ENCODE measurements around the gene MEF2A. TPM values are rescaled to one million over a fixed set of nuclear protein-coding genes. Genes with fewer than 3 reads are reported as not detected.

MEF2A gene
- total RNA-seq, 1 experiment from 2014 or later = 29.6 TPM

DNA sequence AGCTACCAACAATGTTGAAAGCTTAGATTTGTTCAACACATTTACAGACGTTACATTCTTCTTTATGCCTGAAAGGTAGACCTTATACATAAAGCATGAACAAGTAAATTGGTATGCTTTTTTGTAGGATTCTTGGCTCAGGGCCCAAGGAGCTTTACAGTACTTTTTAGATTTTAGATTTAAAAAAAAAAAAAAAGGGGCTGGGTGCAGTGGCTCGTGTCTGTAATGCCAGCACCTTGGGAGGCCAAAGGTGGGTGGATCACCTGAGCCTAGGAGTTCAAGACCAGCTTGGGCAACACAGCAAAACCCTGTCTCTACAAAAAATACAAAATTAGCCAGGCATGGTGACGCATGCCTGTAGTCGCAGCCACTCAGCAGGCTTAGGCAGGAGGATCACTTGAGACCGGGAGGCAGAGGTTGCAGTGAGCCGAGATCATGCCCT lies 39.7 kb downstream of the MEF2A start:
- CTCF ChIA-PET = no interaction called here
- H2AFZ ChIP-seq (ENCODE audit: low read depth, low read length, poor library complexity, severe bottlenecking) = no peak overlapping the region
- DNase-seq (ENCODE audit: low read depth, low spot score) (no peak), ATAC-seq (no peak)
- H3K27ac ChIP-seq (ENCODE audit: low read depth, low read length) = no peak overlapping the region
- RAD21 ChIA-PET (ENCODE audit: low non-redundant PET in 1 of 2, low total read pairs in 2 of 2, uncharacterized antibody in 2 of 2, unreplicated experiment in 2 of 2) = no interaction called here
- no peaks in the 10 kb centered on the region; the same call in 1 of the 2 replicates for H4K20me1 ChIP-seq (ENCODE audit: insufficient read depth)
- H3K27me3 ChIP-seq (ENCODE audit: insufficient read depth, low read length) = no peaks in the 10 kb centered on the region
- H3K79me2 ChIP-seq (ENCODE audit: insufficient read depth, low read length) = peaks cover 92% of the 10 kb centered on the region
- TF ChIP-seq, protein P1, sequence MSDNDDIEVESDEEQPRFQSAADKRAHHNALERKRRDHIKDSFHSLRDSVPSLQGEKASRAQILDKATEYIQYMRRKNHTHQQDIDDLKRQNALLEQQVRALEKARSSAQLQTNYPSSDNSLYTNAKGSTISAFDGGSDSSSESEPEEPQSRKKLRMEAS (IDR thresholded peaks at IDR 0.05) = no peak
- H3K9me2 ChIP-seq (ENCODE audit: insufficient read depth) = no peaks in the 10 kb centered on the region
- no peak overlapping the region for H3K9ac ChIP-seq (ENCODE audit: low read length)
- intact Hi-C loops (cut with micrococcal nuclease) = no loop called here
- H3K4me3 ChIP-seq (replicated peaks in 1 of 2; ENCODE audit: low read depth in 1 of 2, low read length in 2 of 2) = no peak overlapping the region
- 0 out of 4 replicates have a peak, but pooled peaks cover 0 to 6% of the 10 kb centered on the region in 2 experiments for H3K4me1 ChIP-seq (ENCODE audit: control insufficient read depth in 1 of 2, insufficient read depth in 2 of 2, low read length in 2 of 2)
- POLR2A ChIA-PET = no interaction called here
- no TSS peak for BruUV-seq (replicated peaks)
- H3K9me3 ChIP-seq (ENCODE audit: control insufficient read depth in 1 of 2, insufficient read depth in 1 of 2, low read depth in 1 of 2, low read length in 2 of 2) = no peaks in the 10 kb centered on the region
- H3K36me3 ChIP-seq (ENCODE audit: control insufficient read depth in 1 of 2, insufficient read depth in 2 of 2, low read length in 2 of 2) = no peaks in the 10 kb centered on the region
- no peak overlapping the region for H3K4me2 ChIP-seq (ENCODE audit: low read length)

DNA sequence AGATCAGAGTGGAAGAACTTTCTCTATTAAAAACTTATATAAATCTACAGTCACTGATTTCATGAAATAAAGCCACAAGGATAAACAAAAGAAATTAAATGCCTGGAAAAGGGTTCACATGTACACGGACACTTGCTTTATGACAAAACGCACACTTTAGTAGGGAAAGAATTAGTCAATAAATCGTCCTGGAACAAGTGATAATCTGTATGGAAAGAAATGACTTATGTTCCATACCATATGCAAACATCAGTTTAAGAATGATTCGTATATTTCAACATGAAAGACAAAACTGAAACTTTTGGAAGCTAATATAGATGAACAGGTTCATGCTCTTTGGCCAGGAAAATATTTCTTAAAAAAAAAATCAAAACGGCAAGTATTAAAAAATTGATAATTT lies 40.2 kb downstream of the MEF2A start:
- no TSS peak for BruUV-seq (replicated peaks)
- Histone ChIP-seq H3K27ac (ENCODE audit: low read depth, low read length) (no peak overlapping the region), H3K9ac (ENCODE audit: low read length) (no peak overlapping the region), H3K4me1 (ENCODE audit: control insufficient read depth in 1 of 2, insufficient read depth in 2 of 2, low read length in 2 of 2) (0 out of 4 replicates have a peak, but pooled peaks cover 0 to 6% of the 10 kb centered on the region in 2 experiments), H3K79me2 (ENCODE audit: insufficient read depth, low read length) (peaks cover 92% of the 10 kb centered on the region), H3K4me2 (ENCODE audit: low read length) (no peak overlapping the region), H3K9me2 (ENCODE audit: insufficient read depth) (no peaks in the 10 kb centered on the region), H2AFZ (ENCODE audit: low read depth, low read length, poor library complexity, severe bottlenecking) (no peak overlapping the region), H3K27me3 (ENCODE audit: insufficient read depth, low read length) (no peaks in the 10 kb centered on the region), H3K36me3 (ENCODE audit: control insufficient read depth in 1 of 2, insufficient read depth in 2 of 2, low read length in 2 of 2) (no peaks in the 10 kb centered on the region), H3K9me3 (ENCODE audit: control insufficient read depth in 1 of 2, insufficient read depth in 1 of 2, low read depth in 1 of 2, low read length in 2 of 2) (no peaks in the 10 kb centered on the region), H3K4me3 (replicated peaks in 1 of 2; ENCODE audit: low read depth in 1 of 2, low read length in 2 of 2) (no peak overlapping the region), H4K20me1 (ENCODE audit: insufficient read depth) (no peaks in the 10 kb centered on the region; the same call in 1 of the 2 replicates)
- CTCF ChIA-PET = no interaction called here
- ATAC-seq = no peak
- DNase-seq (ENCODE audit: low read depth, low spot score) = no peak
- POLR2A ChIA-PET = no interaction called here
- RAD21 ChIA-PET (ENCODE audit: low non-redundant PET in 1 of 2, low total read pairs in 2 of 2, uncharacterized antibody in 2 of 2, unreplicated experiment in 2 of 2) = no interaction called here
- intact Hi-C loops (cut with micrococcal nuclease) = no loop called here
- TF ChIP-seq, protein P2, sequence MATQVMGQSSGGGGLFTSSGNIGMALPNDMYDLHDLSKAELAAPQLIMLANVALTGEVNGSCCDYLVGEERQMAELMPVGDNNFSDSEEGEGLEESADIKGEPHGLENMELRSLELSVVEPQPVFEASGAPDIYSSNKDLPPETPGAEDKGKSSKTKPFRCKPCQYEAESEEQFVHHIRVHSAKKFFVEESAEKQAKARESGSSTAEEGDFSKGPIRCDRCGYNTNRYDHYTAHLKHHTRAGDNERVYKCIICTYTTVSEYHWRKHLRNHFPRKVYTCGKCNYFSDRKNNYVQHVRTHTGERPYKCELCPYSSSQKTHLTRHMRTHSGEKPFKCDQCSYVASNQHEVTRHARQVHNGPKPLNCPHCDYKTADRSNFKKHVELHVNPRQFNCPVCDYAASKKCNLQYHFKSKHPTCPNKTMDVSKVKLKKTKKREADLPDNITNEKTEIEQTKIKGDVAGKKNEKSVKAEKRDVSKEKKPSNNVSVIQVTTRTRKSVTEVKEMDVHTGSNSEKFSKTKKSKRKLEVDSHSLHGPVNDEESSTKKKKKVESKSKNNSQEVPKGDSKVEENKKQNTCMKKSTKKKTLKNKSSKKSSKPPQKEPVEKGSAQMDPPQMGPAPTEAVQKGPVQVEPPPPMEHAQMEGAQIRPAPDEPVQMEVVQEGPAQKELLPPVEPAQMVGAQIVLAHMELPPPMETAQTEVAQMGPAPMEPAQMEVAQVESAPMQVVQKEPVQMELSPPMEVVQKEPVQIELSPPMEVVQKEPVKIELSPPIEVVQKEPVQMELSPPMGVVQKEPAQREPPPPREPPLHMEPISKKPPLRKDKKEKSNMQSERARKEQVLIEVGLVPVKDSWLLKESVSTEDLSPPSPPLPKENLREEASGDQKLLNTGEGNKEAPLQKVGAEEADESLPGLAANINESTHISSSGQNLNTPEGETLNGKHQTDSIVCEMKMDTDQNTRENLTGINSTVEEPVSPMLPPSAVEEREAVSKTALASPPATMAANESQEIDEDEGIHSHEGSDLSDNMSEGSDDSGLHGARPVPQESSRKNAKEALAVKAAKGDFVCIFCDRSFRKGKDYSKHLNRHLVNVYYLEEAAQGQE (IDR thresholded peaks at IDR 0.05; ENCODE audit: low read depth) = no peak
- TF ChIP-seq POLR2A (IDR thresholded peaks at IDR 0.05; ENCODE audit: borderline replicate concordance, extremely low read depth, insufficient read depth, insufficient read length) (no peak), POLR2AphosphoS5 (IDR thresholded peaks at IDR 0.05; ENCODE audit: low read depth, low read length) (no peak), CEBPB (IDR thresholded peaks at IDR 0.05; ENCODE audit: low read depth) (no peak), JUND (IDR thresholded peaks at IDR 0.05) (no peak), SRF (IDR thresholded peaks at IDR 0.05; ENCODE audit: low read depth) (no peak), CBX3 (IDR thresholded peaks at IDR 0.05; ENCODE audit: low read depth) (no peak), EZH2 (IDR thresholded peaks at IDR 0.05) (no peak), YY1 (IDR thresholded peaks at IDR 0.05; ENCODE audit: extremely low read depth, insufficient replicate concordance, low read depth, low read length) (no peak), ZNF274 (IDR thresholded peaks at IDR 0.05; ENCODE audit: low read depth, low read length) (no peak), SIN3A (IDR thresholded peaks at IDR 0.05; ENCODE audit: low read depth) (no peak), RAD21 (IDR thresholded peaks at IDR 0.05; ENCODE audit: low read depth) (no peak), EGR1 (IDR thresholded peaks at IDR 0.05; ENCODE audit: low read depth) (no peak), ELF1 (IDR thresholded peaks at IDR 0.05; ENCODE audit: borderline replicate concordance, low read depth) (no peak), SP1 (IDR thresholded peaks at IDR 0.05; ENCODE audit: low read depth) (no peak)
- TF ChIP-seq, protein P3, sequence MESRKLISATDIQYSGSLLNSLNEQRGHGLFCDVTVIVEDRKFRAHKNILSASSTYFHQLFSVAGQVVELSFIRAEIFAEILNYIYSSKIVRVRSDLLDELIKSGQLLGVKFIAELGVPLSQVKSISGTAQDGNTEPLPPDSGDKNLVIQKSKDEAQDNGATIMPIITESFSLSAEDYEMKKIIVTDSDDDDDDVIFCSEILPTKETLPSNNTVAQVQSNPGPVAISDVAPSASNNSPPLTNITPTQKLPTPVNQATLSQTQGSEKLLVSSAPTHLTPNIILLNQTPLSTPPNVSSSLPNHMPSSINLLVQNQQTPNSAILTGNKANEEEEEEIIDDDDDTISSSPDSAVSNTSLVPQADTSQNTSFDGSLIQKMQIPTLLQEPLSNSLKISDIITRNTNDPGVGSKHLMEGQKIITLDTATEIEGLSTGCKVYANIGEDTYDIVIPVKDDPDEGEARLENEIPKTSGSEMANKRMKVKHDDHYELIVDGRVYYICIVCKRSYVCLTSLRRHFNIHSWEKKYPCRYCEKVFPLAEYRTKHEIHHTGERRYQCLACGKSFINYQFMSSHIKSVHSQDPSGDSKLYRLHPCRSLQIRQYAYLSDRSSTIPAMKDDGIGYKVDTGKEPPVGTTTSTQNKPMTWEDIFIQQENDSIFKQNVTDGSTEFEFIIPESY (IDR thresholded peaks at IDR 0.05; ENCODE audit: extremely low read depth, insufficient replicate concordance, low read length) = no peak
- TF ChIP-seq, protein P1 (IDR thresholded peaks at IDR 0.05) = no peak
